ENCODE measurements around the gene ENDOU.

DNA sequence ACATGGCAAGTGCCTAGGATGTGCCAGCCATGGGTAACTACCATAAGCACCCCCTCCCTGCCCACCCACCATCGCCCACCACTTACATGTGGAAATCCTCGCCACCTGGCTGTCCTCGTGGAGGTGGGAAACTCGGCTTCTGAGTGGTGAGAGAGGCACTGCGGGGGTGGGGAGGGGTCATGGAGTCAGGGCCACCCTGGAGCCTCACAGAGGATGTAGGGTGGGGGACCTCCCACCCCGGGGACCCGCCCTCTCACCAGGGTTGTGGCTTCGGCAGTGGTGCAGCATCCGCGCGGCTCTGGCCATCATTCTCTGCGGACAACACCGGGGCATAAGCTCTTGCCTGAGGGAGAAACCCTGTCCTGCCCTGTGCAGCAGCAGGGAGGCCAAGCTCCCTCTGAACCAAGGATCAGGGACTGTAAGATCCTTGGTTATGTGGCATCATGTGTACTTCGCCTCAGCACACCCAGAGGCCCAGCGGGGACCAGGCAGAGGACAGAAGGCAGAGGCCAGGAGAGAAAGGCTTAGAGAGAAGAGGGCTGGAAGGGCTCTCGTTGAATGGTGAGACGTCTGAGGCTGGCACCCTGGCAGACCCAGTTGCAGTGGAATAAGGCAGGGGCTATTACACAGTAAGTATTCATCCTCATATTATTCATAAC, 12.8 kb upstream of the ENDOU start:
- TF ChIP-seq POLR2A (IDR thresholded peaks at IDR 0.05), result no peak
- TF ChIP-seq, protein P1, sequence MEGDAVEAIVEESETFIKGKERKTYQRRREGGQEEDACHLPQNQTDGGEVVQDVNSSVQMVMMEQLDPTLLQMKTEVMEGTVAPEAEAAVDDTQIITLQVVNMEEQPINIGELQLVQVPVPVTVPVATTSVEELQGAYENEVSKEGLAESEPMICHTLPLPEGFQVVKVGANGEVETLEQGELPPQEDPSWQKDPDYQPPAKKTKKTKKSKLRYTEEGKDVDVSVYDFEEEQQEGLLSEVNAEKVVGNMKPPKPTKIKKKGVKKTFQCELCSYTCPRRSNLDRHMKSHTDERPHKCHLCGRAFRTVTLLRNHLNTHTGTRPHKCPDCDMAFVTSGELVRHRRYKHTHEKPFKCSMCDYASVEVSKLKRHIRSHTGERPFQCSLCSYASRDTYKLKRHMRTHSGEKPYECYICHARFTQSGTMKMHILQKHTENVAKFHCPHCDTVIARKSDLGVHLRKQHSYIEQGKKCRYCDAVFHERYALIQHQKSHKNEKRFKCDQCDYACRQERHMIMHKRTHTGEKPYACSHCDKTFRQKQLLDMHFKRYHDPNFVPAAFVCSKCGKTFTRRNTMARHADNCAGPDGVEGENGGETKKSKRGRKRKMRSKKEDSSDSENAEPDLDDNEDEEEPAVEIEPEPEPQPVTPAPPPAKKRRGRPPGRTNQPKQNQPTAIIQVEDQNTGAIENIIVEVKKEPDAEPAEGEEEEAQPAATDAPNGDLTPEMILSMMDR (IDR thresholded peaks at IDR 0.05), result peak in 1 of 3 donors; percentile 10

All from ovary (tissue), 3 donors.